Renal cortical epithelial cell (primary cell): Measurements from ENCODE around the gene TMED4. TPM values are rescaled to one million over a fixed set of nuclear protein-coding genes. Genes with fewer than 3 reads are reported as not detected.

Experiments
- DNase-seq: peaks from one replicate; pipeline ENCODE4 v3.0.0-alpha.2; 2011; ENCODE audit warnings: low read depth
- total RNA-seq: library from RNA; depleted of rRNA; stranded (reverse); fragments of >200 nt; gene quantifications from 2 replicates; pipeline ENCODE4 v1.2.3, GENCODE V29; 2014

The TMED4 gene
- total RNA-seq, 1 donor from 2014 or later: 259 TPM

DNA sequence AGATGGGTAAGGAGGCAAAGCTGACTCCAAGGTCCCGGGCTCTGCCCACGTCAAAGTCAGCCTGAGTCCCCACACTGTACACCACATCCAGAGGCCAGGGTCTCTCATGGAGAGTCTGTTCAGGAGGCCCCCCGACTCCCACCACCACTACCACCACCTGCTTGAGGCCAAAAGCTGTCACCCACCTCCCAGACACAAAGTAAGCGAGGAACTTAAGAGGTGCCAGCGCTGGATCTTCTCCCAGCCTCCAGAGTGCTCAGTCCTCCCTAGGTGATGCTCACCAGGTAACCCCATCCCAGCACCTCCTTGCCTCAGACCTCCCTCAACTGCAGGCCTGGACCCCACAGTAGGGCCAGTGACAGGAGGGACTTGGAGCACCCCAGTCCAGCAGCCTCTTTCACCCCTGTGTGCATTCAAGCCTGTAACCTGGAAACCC lies 41.4 kb downstream of the TMED4 start:
- no peak for DNase-seq

DNA sequence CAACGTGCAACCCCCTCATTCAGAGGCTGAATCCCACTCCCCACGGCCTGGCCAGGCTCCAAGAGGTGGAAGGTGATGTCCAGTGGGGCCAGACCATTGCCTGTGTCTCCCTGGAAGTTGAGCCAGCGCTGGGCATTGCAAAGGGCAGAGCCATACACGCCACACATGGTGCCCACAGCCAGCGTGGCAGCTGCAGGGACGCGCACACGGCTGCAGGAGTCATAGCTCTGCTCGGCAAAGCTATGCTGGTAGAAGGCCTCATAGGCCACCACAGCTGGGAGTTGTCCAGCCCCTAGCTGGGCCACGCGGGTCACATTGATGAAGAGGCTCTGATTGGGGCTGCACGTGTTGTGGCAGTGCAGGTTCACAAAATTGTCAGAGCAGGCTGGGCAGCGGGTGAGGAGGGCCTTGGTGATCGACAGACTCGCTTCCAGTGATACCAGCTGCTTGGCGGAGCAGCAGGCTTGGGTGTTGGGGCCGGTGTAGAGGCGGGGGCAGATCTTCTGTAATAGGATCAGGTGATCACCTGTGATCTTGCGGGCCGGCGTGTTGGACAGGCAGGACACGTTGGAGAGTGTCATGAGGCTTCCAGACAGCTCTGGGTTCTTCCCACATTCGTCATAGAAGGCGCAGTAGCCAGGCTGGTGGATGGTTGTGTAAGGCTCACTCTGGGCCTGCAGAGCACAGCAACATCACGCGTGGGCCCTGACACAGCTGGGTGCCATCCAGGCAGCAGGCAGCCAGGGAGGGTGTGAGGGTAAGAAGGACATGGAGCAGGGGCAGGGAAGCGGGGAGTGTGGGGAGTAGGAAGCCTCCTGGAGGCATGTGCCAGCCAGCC lies 42.1 kb downstream of the TMED4 start:
- DNase-seq: no peak

DNA sequence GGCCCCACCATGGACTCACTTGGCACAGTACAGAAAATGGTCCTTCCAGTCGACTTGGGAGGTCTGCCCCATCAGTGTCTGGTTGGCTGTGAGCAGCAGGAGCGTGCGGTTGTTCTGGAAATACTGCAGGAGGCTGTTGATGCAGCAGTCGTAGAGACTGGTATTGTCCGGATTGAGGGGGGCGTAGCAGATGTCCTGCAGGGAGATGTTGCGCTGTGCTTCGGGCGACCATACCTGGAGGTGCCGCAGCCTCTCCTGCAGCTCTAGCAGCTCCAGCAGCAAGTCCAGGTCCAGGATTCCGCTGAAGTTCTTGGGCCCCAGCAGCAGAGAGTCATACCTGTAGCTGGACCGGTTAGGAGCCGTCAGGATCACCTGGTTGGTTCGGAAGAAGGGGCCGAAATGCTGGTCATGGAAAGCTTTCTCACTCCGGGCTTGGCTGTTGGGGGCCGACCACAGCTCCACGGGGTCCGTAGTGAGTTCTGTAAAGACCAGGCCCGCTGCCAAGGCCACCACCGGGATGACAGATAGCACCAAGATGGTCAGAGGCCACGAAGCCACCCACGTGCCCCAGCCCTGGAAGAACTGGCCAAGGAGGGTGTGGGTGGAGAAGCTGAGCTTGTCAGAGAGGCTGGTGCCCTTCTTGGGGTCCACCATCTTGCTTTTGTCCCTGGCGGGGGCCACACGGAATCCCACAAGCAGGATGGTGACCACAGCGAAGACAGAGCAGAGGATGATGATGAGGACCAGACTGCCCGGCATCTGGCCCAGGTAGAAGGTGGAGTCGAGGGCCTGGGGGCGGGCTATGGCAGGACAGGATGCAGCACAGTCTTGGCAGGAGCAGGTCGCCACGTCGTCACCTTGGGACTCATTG lies 43.0 kb downstream of the TMED4 start:
- DNase-seq: no peak

DNA sequence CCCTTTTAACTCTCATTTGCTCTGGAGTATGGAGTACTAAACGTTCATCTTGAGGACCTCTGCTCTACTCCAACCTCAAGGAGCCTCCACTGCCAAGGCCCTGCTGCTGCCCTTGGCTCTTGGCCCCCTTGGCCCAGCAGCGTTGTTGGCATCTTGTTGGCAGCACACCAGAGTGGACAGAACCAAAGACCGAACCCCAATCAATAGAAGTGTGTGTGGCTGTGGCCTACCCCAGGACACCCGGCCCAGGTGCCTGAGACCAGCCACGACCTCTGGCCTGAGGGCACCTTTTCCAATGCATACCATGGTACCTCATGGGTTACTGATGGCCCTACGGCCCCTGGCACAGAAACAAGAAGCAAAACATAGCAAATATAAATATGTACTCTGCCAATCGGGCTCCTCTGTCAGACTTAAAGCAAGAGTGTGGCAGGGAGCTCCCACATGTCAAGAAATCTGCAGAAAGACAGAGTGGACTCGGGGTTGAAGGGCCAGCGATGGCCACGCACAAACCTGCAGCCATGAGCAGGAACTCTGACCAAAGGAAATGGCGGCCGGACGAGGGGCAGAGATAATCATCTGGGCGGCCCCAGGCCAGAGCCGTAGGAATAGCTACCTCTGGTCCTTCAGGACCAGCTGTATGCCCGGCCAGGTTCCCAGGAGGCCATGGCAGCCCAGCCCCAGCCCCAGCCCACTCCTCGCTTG lies 43.8 kb downstream of the TMED4 start:
- DNase-seq: no peak

DNA sequence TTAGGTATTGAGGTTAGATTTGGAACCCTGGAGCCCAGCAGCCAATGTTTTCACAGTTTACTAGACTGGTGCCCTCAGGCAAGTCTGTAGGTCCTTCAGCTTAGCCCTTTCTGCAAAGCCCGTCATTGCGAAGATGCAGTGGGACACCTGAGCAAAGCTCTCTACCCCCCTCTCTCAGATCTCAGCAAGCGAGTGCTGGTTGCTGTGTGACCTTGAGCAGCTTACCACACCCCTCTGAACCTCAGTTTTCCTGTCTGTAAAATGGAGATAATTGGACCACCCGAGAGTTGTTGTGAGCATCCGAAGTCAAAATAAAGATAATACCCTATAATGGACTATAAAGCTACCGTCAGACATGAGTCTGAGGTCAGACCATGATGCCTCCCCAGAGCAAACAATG lies 44.6 kb downstream of the TMED4 start:
- DNase-seq: no peak

DNA sequence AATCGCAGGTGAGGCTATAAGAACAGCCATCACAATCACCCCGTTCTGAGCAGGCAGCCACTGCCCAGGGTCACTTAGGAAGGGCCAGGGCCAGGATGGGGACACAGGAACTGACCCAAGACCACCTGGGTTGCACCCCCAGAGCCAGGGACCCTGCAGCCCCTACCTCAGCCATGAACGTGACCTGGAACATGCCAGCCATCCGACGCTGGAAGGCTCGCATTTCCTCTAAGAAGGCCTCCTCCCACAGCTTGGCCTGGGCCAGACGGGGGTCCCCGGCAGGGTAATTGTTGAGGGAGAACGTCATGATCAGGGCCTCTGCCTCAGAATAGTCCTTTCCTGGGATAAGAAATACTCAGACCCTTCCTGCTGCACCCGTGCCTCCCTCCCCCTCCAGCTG lies 45.9 kb downstream of the TMED4 start:
- no peak for DNase-seq

DNA sequence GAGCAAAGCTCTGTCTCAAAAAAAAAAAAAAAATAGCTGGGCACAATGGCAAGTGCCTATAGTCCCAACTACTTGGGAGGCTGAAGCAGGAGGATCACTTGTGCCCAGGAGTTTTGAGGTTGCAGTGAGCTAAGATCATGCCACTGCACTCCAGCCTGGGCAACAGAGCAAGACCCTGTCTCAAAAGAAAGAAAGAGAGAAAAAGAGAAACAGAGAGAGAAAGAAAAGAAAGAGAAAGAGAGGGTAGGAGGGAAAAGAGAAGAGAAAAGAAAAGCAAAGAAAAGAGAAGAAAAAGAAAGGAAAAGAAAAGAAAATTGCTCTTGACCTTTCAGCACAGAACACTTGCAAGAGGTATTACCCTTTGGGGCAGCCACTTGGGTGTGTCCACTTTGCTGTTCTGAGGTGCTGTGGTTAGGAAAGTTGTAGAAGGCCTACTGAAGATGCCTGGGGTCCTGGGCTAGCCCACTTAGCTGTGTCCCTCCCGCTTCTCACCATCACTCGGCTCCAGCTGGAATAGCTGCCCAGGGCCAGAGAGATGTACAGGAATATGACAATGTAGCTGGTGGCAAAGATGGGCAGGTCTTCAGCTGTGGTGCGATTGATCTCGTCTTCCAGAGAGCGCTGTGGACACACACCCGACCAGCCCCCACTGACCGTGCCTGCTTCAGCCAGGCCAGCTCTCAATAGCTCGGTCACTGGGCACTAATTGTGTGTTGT lies 46.5 kb downstream of the TMED4 start:
- DNase-seq: no peak

DNA sequence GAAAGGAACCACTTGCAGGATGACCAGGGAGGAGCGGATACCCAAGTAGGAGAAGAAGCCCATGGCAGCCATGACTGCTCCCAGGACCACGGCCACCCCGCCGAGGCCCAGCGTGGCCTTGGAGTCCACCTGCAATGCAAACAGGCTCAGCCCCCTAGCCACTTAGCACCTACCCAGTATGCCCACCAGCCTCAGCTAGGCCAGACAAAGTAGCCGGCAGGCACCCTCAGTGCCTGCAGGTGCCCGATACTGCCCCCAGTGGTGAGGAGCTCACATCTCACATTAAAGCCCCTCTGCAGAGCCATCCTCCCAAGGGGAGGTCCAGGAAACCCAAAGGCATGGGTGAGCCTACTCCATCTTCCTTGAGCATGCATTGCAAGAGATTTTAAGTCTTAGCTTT lies 47.5 kb downstream of the TMED4 start:
- peak; percentile 20 for DNase-seq

DNA sequence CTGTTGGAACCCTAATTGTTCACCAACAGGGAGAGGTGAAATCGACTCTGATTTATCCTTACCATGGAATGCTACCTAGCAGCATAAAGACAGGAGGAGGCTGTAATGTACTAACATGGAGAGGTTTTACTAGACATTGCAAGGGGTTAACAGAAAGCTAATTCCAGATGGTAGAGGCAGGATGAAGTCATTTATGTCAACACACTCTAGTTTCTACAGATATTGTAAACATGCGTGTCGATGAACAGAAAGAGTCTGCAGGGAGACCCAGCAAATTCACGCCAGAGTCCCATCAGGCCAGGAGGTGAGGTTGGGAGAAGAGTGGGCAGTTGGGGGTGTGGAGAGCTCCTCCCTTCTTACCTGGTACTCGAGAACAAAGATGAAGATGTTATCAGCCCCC lies 47.9 kb downstream of the TMED4 start:
- no peak for DNase-seq

DNA sequence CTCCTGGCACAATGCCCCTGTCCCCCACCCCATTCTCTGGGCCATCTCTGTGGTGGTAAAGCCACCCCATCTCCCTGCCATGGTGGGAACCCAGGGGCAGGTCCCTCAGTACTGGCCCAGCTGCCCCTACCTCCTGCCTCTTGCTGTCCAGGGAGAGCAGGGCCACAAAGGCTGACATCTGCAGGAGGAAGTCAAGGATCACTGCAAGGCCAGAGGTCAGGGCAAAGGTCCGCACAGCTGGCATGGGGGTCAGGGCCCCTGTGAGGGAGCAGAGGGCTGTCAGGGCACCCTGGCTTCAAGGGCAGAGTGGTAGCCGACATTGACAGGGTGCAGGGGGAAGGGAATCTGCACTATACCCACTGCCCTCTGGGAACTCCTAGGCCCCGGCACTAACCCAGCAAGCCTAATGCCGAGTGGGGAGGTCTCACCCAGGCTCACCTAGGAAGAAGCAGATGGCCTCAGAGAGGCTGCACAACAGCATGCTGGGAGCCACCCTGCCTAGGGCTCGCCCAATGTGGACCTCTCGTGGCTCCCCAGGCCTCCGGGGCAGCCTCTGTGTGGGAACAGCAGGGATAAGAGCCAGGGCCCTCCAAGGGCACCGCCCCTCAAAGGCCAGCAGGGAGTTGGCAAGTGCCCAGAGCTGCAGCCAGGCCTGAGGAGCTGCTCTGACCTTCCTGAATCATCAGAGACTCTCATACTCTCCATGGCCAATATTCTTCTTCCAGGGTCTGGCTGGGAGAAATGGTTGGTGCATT lies 48.6 kb downstream of the TMED4 start:
- no peak for DNase-seq

DNA sequence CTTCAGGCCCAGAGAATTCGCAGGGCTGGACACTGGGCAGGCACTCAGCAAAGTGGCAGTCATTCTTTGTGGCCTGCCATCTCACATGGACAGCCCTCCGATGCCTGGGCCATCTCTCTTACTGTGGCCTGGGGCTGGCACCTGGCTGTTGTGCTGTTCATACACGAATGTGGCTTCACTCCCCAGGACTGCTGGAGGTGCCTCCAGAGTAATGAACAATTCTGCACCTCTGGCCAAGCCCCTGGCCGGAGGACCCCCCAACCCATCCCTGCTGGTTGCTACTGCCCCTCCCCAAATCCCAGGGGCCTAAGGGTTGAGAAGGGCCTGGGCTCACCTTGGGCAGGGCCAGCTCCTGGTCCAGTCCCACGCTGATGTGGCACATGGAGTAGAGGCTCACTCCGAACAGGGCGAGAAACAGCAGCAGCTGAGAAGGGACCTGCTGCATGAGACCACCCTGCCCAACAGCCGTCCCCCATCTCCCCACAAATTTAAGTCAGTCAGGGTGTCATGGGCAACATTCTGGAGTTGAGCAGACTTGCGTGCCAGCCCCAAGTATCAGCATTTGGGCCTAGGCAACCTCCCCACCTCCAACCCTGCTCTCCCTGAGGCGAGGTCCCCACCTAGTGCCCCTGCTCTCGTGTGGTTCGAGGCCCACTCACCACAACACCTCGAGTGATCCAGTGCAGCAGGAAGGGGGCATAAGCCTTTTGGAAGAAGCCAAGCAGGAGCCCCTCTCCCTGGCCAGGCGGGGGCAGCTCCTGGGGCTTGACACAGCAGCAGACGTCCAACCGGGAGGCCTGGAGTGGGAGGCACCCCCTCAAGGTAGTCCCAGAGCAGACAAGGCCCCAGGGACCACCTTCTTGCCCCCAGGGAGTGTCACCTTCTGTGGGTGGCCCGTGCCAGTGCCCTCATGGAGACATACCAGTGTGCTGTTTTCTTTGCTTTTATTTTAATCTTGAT lies 50.3 kb downstream of the TMED4 start:
- DNase-seq: no peak

DNA sequence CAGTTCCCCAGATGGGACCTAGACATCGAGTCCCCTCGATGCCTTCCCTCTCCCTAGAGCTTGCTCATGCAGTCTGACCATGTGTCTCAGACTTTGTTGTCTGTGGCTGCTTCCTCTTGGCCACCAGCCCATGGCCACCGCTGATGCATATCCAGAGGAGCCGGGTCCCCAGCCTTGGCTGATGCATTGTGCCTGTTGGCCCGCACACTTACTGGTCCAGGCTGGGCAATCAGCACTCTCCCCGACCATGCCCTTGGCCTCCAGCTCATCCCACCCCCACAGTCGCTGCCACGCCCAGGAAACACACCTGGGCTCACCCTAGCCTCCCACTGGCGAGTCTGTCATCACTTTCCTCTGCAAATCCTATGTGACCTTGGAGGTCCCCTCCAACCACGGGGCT lies 51.0 kb downstream of the TMED4 start:
- no peak for DNase-seq

Other genes starting within 250 kb of the TMED4 start
- gene NUDCD3, start 91.6 kb downstream of the TMED4 start, total RNA-seq: 62.2 and 133 TPM in 2 replicates
- 0.20 and 0.35 TPM in 2 replicates for gene NPC1L1, start 40.9 kb downstream of the TMED4 start, total RNA-seq
- gene DDX56, start 8.3 kb downstream of the TMED4 start, total RNA-seq: 51.1 and 71.2 TPM in 2 replicates
- 105 and 157 TPM in 2 replicates for gene OGDH, start 24.4 kb upstream of the TMED4 start, total RNA-seq
- gene ZMIZ2, start 166.6 kb upstream of the TMED4 start, total RNA-seq: 7.5 and 22.7 TPM in 2 replicates
- 2,537 and 3,633 TPM in 2 replicates for gene PPIA, start 214.4 kb upstream of the TMED4 start, total RNA-seq